Endothelial cell of hepatic sinusoid (primary cell): ENCODE results near the gene KIRREL3.

ENCODE experiments used
- in situ Hi-C: cut with HindIII; loops from 2 replicates; pipeline ENCODE4 v1.10.0; 2017; ENCODE audit warnings: low sequenced_read_pairs

KIRREL3 gene

GRCh38 chr11:126997641-126998040 lies 2.9 kb downstream of the KIRREL3 start:
- in situ Hi-C loops, result loop anchor here (10.0 kb wide), 1 partner anchor 553 kb away; no protein-coding TSS in a partner anchor

- in situ Hi-C loops, result loop anchor here (10.0 kb wide), 1 partner anchor 552 kb away; no protein-coding TSS in a partner anchor
Measured at GRCh38 chr11:126997196-126997595, 3.4 kb downstream of the KIRREL3 start.

GRCh38 chr11:126996036-126996804 lies 4.3 kb downstream of the KIRREL3 start:
- in situ Hi-C loops, result loop anchor here (10.0 kb wide), 1 partner anchor 551 kb away; no protein-coding TSS in a partner anchor

GRCh38 chr11:126993599-126993998 lies 7.0 kb downstream of the KIRREL3 start:
- in situ Hi-C loops, result loop anchor here (10.0 kb wide), 1 partner anchor 549 kb away; no protein-coding TSS in a partner anchor

- in situ Hi-C loops, result loop anchor here (10.0 kb wide), 1 partner anchor 548 kb away; no protein-coding TSS in a partner anchor
Measured at GRCh38 chr11:126992804-126993111, 7.8 kb downstream of the KIRREL3 start.

GRCh38 chr11:126992065-126992803 lies 8.3 kb downstream of the KIRREL3 start:
- in situ Hi-C loops, result loop anchor here (10.0 kb wide), 1 partner anchor 547 kb away; no protein-coding TSS in a partner anchor

GRCh38 chr11:126991596-126991995 lies 9.0 kb downstream of the KIRREL3 start:
- in situ Hi-C loops, result loop anchor here (10.0 kb wide), 1 partner anchor 547 kb away; no protein-coding TSS in a partner anchor

GRCh38 chr11:126990716-126991480 lies 9.7 kb downstream of the KIRREL3 start:
- in situ Hi-C loops, result loop anchor here (10.0 kb wide), 1 partner anchor 546 kb away; no protein-coding TSS in a partner anchor

GRCh38 chr11:126989942-126990715 lies 10.4 kb downstream of the KIRREL3 start:
- in situ Hi-C loops, result loop anchor here (10.0 kb wide), 1 partner anchor 545 kb away; no protein-coding TSS in a partner anchor

- in situ Hi-C loops, result no loop called here
Measured at GRCh38 chr11:126988655-126989054, 11.9 kb downstream of the KIRREL3 start.

- in situ Hi-C loops, result no loop called here
Measured at GRCh38 chr11:126981635-126982034, 18.9 kb downstream of the KIRREL3 start.

GRCh38 chr11:126978911-126979310 lies 21.7 kb downstream of the KIRREL3 start:
- in situ Hi-C loops, result no loop called here

GRCh38 chr11:126978165-126978564 lies 22.4 kb downstream of the KIRREL3 start:
- in situ Hi-C loops, result no loop called here

GRCh38 chr11:126973051-126973450 lies 27.5 kb downstream of the KIRREL3 start:
- in situ Hi-C loops, result no loop called here

- in situ Hi-C loops, result no loop called here
Measured at GRCh38 chr11:126971305-126971704, 29.3 kb downstream of the KIRREL3 start.

GRCh38 chr11:126969865-126970479 lies 30.6 kb downstream of the KIRREL3 start:
- in situ Hi-C loops, result no loop called here

- in situ Hi-C loops, result no loop called here
Measured at GRCh38 chr11:126968915-126969314, 31.7 kb downstream of the KIRREL3 start.

- in situ Hi-C loops, result no loop called here
Measured at GRCh38 chr11:126965331-126965730, 35.2 kb downstream of the KIRREL3 start.

- in situ Hi-C loops, result no loop called here
Measured at GRCh38 chr11:126963603-126964363, 36.8 kb downstream of the KIRREL3 start.
